H1 (cell line): ENCODE results near the gene GNG8.

Experiments
- CBX5 ChIP-seq: fragments of 300-800, 300-1000 bp; sonication (generic); IDR thresholded peaks from 2 replicates; pipeline ENCODE4 v1.7.1; 2016; ENCODE audit warnings: antibody characterized with exemption, low read length, low read depth
- POLR2AphosphoS5 ChIP-seq: IDR thresholded peaks from 2 replicates; pipeline ENCODE4 v1.6.1; 2011; ENCODE audit warnings: low read depth, low read length
- TF ChIP-seq, protein P1 (sequence below), 3 experiments: IDR thresholded peaks; 1 replicate in 2 of 3; 2 replicates in 1 of 3; pipeline versions ENCODE4 v1.5.1 to v1.6.1; 2011; ENCODE audit warnings: low read length in 3 of 3, mild to moderate bottlenecking in 3 of 3, inconsistent platforms in 2 of 3, low read depth in 1 of 3, moderate library complexity in 1 of 3; ENCODE audit not compliant: insufficient read depth in 1 of 3; ENCODE audit errors: control extremely low read depth in 1 of 3

DNA sequence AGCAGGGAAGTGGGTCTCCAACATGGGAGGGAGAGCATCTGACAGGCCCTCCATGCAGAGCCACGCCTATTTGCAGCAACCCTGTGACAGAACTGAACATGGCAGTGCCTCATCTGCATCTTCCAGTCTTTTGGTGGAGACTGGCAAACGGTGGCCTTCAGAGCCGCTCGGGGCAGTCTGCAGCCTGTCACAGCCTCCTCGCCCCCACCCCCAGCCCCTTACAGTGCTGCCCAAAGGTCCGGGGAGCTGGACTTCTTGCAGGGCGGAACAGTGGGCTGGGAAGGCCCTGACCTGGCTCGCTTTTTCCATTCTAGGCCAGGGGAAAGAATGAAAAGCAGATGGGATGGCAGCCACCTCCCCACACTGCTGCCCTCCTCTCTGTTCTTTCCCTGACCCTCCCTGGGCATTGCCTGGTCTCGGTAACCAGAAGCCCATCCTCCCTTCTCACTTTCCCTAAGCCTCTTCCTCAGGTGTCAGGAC, 32.2 kb downstream of the GNG8 start:
- no peak for TF ChIP-seq CBX5
- TF ChIP-seq, protein P1, sequence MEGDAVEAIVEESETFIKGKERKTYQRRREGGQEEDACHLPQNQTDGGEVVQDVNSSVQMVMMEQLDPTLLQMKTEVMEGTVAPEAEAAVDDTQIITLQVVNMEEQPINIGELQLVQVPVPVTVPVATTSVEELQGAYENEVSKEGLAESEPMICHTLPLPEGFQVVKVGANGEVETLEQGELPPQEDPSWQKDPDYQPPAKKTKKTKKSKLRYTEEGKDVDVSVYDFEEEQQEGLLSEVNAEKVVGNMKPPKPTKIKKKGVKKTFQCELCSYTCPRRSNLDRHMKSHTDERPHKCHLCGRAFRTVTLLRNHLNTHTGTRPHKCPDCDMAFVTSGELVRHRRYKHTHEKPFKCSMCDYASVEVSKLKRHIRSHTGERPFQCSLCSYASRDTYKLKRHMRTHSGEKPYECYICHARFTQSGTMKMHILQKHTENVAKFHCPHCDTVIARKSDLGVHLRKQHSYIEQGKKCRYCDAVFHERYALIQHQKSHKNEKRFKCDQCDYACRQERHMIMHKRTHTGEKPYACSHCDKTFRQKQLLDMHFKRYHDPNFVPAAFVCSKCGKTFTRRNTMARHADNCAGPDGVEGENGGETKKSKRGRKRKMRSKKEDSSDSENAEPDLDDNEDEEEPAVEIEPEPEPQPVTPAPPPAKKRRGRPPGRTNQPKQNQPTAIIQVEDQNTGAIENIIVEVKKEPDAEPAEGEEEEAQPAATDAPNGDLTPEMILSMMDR (IDR thresholded peaks at IDR 0.05; ENCODE audit: control extremely low read depth in 1 of 3, insufficient read depth in 1 of 3, low read depth in 1 of 3, low read length in 3 of 3) = no peak
- no peak for TF ChIP-seq POLR2AphosphoS5
